ENCODE measurements around the gene PLCB4.

Gene PLCB4

GRCh38 chr20:9363673-9364072 lies 294.8 kb downstream of the PLCB4 start:
- Histone ChIP-seq H3K27me3 (ENCODE audit: insufficient read depth, low read length) (no peaks in the 10 kb centered on the region), H2AK5ac (ENCODE audit: low read length) (no peak overlapping the region), H3K36me3 (ENCODE audit: control insufficient read depth in 1 of 2, insufficient read depth in 2 of 2, low read length in 2 of 2) (peaks cover 0 to 1% of the 10 kb centered on the region in 2 experiments), H4K91ac (ENCODE audit: low read depth, low read length) (no peak overlapping the region), H3K4ac (ENCODE audit: low read depth, low read length) (no peak overlapping the region), H3K23ac (ENCODE audit: low read length) (no peak overlapping the region), H2BK120ac (ENCODE audit: insufficient read depth, low read length, poor library complexity) (no peak overlapping the region), H2BK5ac (ENCODE audit: low read depth, low read length, poor library complexity) (no peak overlapping the region), H3K9ac (ENCODE audit: low read length) (no peak overlapping the region), H3K79me1 (ENCODE audit: low read length) (no peaks in the 10 kb centered on the region), H3K4me2 (ENCODE audit: low read length) (no peak overlapping the region), H3K4me3 (ENCODE audit: low read depth, low read length) (no peak overlapping the region), H3K9me3 (ENCODE audit: insufficient read depth, low read depth, low read length) (no peaks in the 10 kb centered on the region), H4K8ac (ENCODE audit: low read depth, low read length) (no peak overlapping the region), H3K27ac (ENCODE audit: low read depth, low read length) (no peak overlapping the region), H3K14ac (ENCODE audit: low read length) (no peak overlapping the region), H2AFZ (ENCODE audit: insufficient read depth, low read length, poor library complexity) (no peak overlapping the region), H3K4me1 (ENCODE audit: control insufficient read depth in 1 of 2, insufficient read depth in 2 of 2, low read length in 2 of 2) (peaks cover 0 to 3% of the 10 kb centered on the region in 2 experiments), H3K79me2 (ENCODE audit: control insufficient read depth, insufficient read depth, low read length, poor library complexity) (no peaks in the 10 kb centered on the region), H4K12ac (ENCODE audit: low read depth, low read length) (no peak overlapping the region), H3K18ac (ENCODE audit: low read length) (no peak overlapping the region), H2BK12ac (ENCODE audit: low read length) (no peak overlapping the region)
- DNase-seq: no peak
- no CpG with 5 or more reads among the region's 2 CpGs for whole genome bisulfite sequencing (ENCODE audit: extremely low coverage, insufficient coverage, insufficient read length)

GRCh38 chr20:9367328-9367727 lies 298.4 kb downstream of the PLCB4 start:
- H3K18ac ChIP-seq (ENCODE audit: low read length): no peak overlapping the region
- no peak overlapping the region for H3K23ac ChIP-seq (ENCODE audit: low read length)

DNA sequence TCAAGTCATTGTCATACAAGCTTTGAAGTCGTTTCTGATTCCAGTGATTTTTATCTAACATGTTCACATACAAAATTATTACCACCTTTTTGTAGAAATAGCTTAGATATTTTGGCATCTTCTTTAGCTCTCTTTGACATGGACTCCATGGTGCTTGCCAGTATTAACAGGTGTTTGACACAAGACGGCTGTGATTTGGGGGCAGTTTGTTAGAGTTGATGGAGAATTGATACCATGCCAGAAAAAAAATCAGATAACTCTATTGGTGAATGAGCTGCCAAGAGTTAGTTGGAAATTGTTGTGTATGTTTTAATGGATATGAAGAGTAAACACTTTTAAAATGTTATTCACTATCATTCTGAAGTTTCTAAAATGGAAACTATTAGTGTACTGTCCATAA lies 298.9 kb downstream of the PLCB4 start:
- Histone ChIP-seq H3K4me2 (ENCODE audit: low read length) (no peak overlapping the region), H3K4ac (ENCODE audit: low read depth, low read length) (no peak overlapping the region), H2AFZ (ENCODE audit: insufficient read depth, low read length, poor library complexity) (no peak overlapping the region), H3K27me3 (ENCODE audit: insufficient read depth, low read length) (no peaks in the 10 kb centered on the region), H3K79me2 (ENCODE audit: control insufficient read depth, insufficient read depth, low read length, poor library complexity) (no peaks in the 10 kb centered on the region), H3K14ac (ENCODE audit: low read length) (no peak overlapping the region), H3K27ac (ENCODE audit: low read depth, low read length) (no peak overlapping the region), H3K4me3 (ENCODE audit: low read depth, low read length) (no peak overlapping the region), H2BK12ac (ENCODE audit: low read length) (no peak overlapping the region), H3K79me1 (ENCODE audit: low read length) (no peaks in the 10 kb centered on the region), H3K23ac (ENCODE audit: low read length) (no peak overlapping the region), H3K36me3 (ENCODE audit: control insufficient read depth in 1 of 2, insufficient read depth in 2 of 2, low read length in 2 of 2) (peaks cover 0 to 1% of the 10 kb centered on the region in 2 experiments), H2AK5ac (ENCODE audit: low read length) (no peak overlapping the region), H4K91ac (ENCODE audit: low read depth, low read length) (no peak overlapping the region), H3K9me3 (ENCODE audit: insufficient read depth, low read depth, low read length) (no peaks in the 10 kb centered on the region), H4K8ac (ENCODE audit: low read depth, low read length) (no peak overlapping the region), H3K9ac (ENCODE audit: low read length) (no peak overlapping the region), H3K4me1 (ENCODE audit: control insufficient read depth in 1 of 2, insufficient read depth in 2 of 2, low read length in 2 of 2) (no peaks in the 10 kb centered on the region), H3K18ac (ENCODE audit: low read length) (no peak overlapping the region), H4K12ac (ENCODE audit: low read depth, low read length) (no peak overlapping the region), H2BK120ac (ENCODE audit: insufficient read depth, low read length, poor library complexity) (no peak overlapping the region), H2BK5ac (ENCODE audit: low read depth, low read length, poor library complexity) (no peak overlapping the region)
- DNase-seq: no peak
- no CpG with 5 or more reads among the region's 2 CpGs for WGBS (ENCODE audit: extremely low coverage, insufficient coverage, insufficient read length)

More at GRCh38 chr20:9367328-9367727, 298.4 kb downstream of the PLCB4 start:
- H3K4ac ChIP-seq (ENCODE audit: low read depth, low read length): no peak overlapping the region
- H4K12ac ChIP-seq (ENCODE audit: low read depth, low read length): no peak overlapping the region
- DNase-seq: no peak
- no peak overlapping the region for H2AK5ac ChIP-seq (ENCODE audit: low read length)
- H3K79me1 ChIP-seq (ENCODE audit: low read length): no peaks in the 10 kb centered on the region
- no peak overlapping the region for H4K8ac ChIP-seq (ENCODE audit: low read depth, low read length)
- H3K36me3 ChIP-seq (ENCODE audit: control insufficient read depth in 1 of 2, insufficient read depth in 2 of 2, low read length in 2 of 2): peaks cover 0 to 1% of the 10 kb centered on the region in 2 experiments
- no peak overlapping the region for H2BK12ac ChIP-seq (ENCODE audit: low read length)
- no peak overlapping the region for H3K9ac ChIP-seq (ENCODE audit: low read length)
- H2BK5ac ChIP-seq (ENCODE audit: low read depth, low read length, poor library complexity): no peak overlapping the region
- no peaks in the 10 kb centered on the region for H3K79me2 ChIP-seq (ENCODE audit: control insufficient read depth, insufficient read depth, low read length, poor library complexity)
- H4K91ac ChIP-seq (ENCODE audit: low read depth, low read length): no peak overlapping the region
- H3K14ac ChIP-seq (ENCODE audit: low read length): no peak overlapping the region
- no peak overlapping the region for H3K27ac ChIP-seq (ENCODE audit: low read depth, low read length)
- no peak overlapping the region for H2AFZ ChIP-seq (ENCODE audit: insufficient read depth, low read length, poor library complexity)
- H3K4me1 ChIP-seq (ENCODE audit: control insufficient read depth in 1 of 2, insufficient read depth in 2 of 2, low read length in 2 of 2): no peaks in the 10 kb centered on the region
- H3K27me3 ChIP-seq (ENCODE audit: insufficient read depth, low read length): no peaks in the 10 kb centered on the region
- H2BK120ac ChIP-seq (ENCODE audit: insufficient read depth, low read length, poor library complexity): no peak overlapping the region
- no peak overlapping the region for H3K4me2 ChIP-seq (ENCODE audit: low read length)
- H3K9me3 ChIP-seq (ENCODE audit: insufficient read depth, low read depth, low read length): no peaks in the 10 kb centered on the region
- H3K4me3 ChIP-seq (ENCODE audit: low read depth, low read length): no peak overlapping the region

- H3K4me2 ChIP-seq (ENCODE audit: low read length): no peak overlapping the region
- no peak overlapping the region for H3K14ac ChIP-seq (ENCODE audit: low read length)
- H4K12ac ChIP-seq (ENCODE audit: low read depth, low read length): no peak overlapping the region
- H4K8ac ChIP-seq (ENCODE audit: low read depth, low read length): no peak overlapping the region
- no peaks in the 10 kb centered on the region for H3K79me2 ChIP-seq (ENCODE audit: control insufficient read depth, insufficient read depth, low read length, poor library complexity)
- no peak overlapping the region for H2AFZ ChIP-seq (ENCODE audit: insufficient read depth, low read length, poor library complexity)
- no peaks in the 10 kb centered on the region for H3K79me1 ChIP-seq (ENCODE audit: low read length)
- H2AK5ac ChIP-seq (ENCODE audit: low read length): no peak overlapping the region
- no CpG with 5 or more reads among the region's 4 CpGs for WGBS (ENCODE audit: extremely low coverage, insufficient coverage, insufficient read length)
- H2BK120ac ChIP-seq (ENCODE audit: insufficient read depth, low read length, poor library complexity): no peak overlapping the region
- no peaks in the 10 kb centered on the region for H3K27me3 ChIP-seq (ENCODE audit: insufficient read depth, low read length)
- H3K9ac ChIP-seq (ENCODE audit: low read length): no peak overlapping the region
- no peak overlapping the region for H3K27ac ChIP-seq (ENCODE audit: low read depth, low read length)
- H3K4me1 ChIP-seq (ENCODE audit: control insufficient read depth in 1 of 2, insufficient read depth in 2 of 2, low read length in 2 of 2): peaks cover 0 to 2% of the 10 kb centered on the region in 2 experiments
- no peak overlapping the region for H3K18ac ChIP-seq (ENCODE audit: low read length)
- no peak overlapping the region for H3K23ac ChIP-seq (ENCODE audit: low read length)
- no peak overlapping the region for H3K4me3 ChIP-seq (ENCODE audit: low read depth, low read length)
- H3K36me3 ChIP-seq (ENCODE audit: control insufficient read depth in 1 of 2, insufficient read depth in 2 of 2, low read length in 2 of 2): peaks cover 0 to 1% of the 10 kb centered on the region in 2 experiments
- H2BK5ac ChIP-seq (ENCODE audit: low read depth, low read length, poor library complexity): no peak overlapping the region
- H4K91ac ChIP-seq (ENCODE audit: low read depth, low read length): no peak overlapping the region
- no peak overlapping the region for H3K4ac ChIP-seq (ENCODE audit: low read depth, low read length)
- no peaks in the 10 kb centered on the region for H3K9me3 ChIP-seq (ENCODE audit: insufficient read depth, low read depth, low read length)
- DNase-seq: no peak
- H2BK12ac ChIP-seq (ENCODE audit: low read length): no peak overlapping the region
Measured at GRCh38 chr20:9368893-9369292, 300.0 kb downstream of the PLCB4 start.
